ENCODE results near the gene TMEM26.

Gene TMEM26

GRCh38 chr10:61460835-61461234 lies 7.7 kb upstream of the TMEM26 start:
- no peak for DNase-seq (ENCODE audit: low read depth in 2 of 2)

- DNase-seq (ENCODE audit: low read depth in 2 of 2) = no peak
Measured at GRCh38 chr10:61458031-61458430, 4.8 kb upstream of the TMEM26 start.

GRCh38 chr10:61456095-61456789 lies 3.1 kb upstream of the TMEM26 start:
- DNase-seq (ENCODE audit: low read depth in 2 of 2) = no peak

- DNase-seq (ENCODE audit: low read depth in 2 of 2) = no peak
Measured at GRCh38 chr10:61455656-61456055, 2.5 kb upstream of the TMEM26 start.

GRCh38 chr10:61454541-61454940 lies 1.4 kb upstream of the TMEM26 start:
- no peak for DNase-seq (ENCODE audit: low read depth in 2 of 2)

GRCh38 chr10:61452151-61452651 lies 980 bp downstream of the TMEM26 start:
- DNase-seq (ENCODE audit: low read depth in 2 of 2) = no peak

- no peak for DNase-seq (ENCODE audit: low read depth in 2 of 2)
Measured at GRCh38 chr10:61451357-61451756, 1.8 kb downstream of the TMEM26 start.

- no peak for DNase-seq (ENCODE audit: low read depth in 2 of 2)
Measured at GRCh38 chr10:61448841-61449600, 4.2 kb downstream of the TMEM26 start.

GRCh38 chr10:61448091-61448490 lies 5.1 kb downstream of the TMEM26 start:
- DNase-seq (ENCODE audit: low read depth in 2 of 2) = no peak

- DNase-seq (ENCODE audit: low read depth in 2 of 2) = no peak
Measured at GRCh38 chr10:61439058-61439609, 14.0 kb downstream of the TMEM26 start.

GRCh38 chr10:61438141-61438988 lies 14.8 kb downstream of the TMEM26 start:
- DNase-seq (ENCODE audit: low read depth in 2 of 2) = no peak

- DNase-seq (ENCODE audit: low read depth in 2 of 2) = no peak
Measured at GRCh38 chr10:61423178-61423577, 30.0 kb downstream of the TMEM26 start.

- no peak for DNase-seq (ENCODE audit: low read depth in 2 of 2)
Measured at GRCh38 chr10:61417661-61418060, 35.5 kb downstream of the TMEM26 start.

GRCh38 chr10:61415824-61416223 lies 37.4 kb downstream of the TMEM26 start:
- no peak for DNase-seq (ENCODE audit: low read depth in 2 of 2)

- no peak for DNase-seq (ENCODE audit: low read depth in 2 of 2)
Measured at GRCh38 chr10:61411706-61412105, 41.5 kb downstream of the TMEM26 start.

- no peak for DNase-seq (ENCODE audit: low read depth in 2 of 2)
Measured at GRCh38 chr10:61410353-61411070, 42.7 kb downstream of the TMEM26 start.

GRCh38 chr10:61409157-61409556 lies 44.0 kb downstream of the TMEM26 start:
- no peak for DNase-seq (ENCODE audit: low read depth in 2 of 2)

GRCh38 chr10:61408105-61408504 lies 45.1 kb downstream of the TMEM26 start:
- no peak for DNase-seq (ENCODE audit: low read depth in 2 of 2)

- DNase-seq (ENCODE audit: low read depth in 2 of 2) = no peak
Measured at GRCh38 chr10:61406736-61407135, 46.4 kb downstream of the TMEM26 start.

- no peak for DNase-seq (ENCODE audit: low read depth in 2 of 2)
Measured at GRCh38 chr10:61406242-61406641, 46.9 kb downstream of the TMEM26 start.

GRCh38 chr10:61404751-61405150 lies 48.4 kb downstream of the TMEM26 start:
- no peak for DNase-seq (ENCODE audit: low read depth in 2 of 2)
